HCT116 (cell line): ENCODE data around the gene TMEM205. TPM values are rescaled to one million over a fixed set of nuclear protein-coding genes. Genes with fewer than 3 reads are reported as not detected.
A peak's percentile ranks its signal among the peaks of the same experiment; 100 is the strongest.
"Not testable (repeated sequence)": the region's sequence is repeated elsewhere in the genome, so short reads cannot be mapped to it uniquely, and the experiment has no call there.

ENCODE experiments used
- ATAC-seq: fragments of 200-7000 bp; cut with Tn5 transposase; 2 replicates; pipeline ENCODE4 v1.9.1; 2020; ENCODE audit warnings: mild to moderate bottlenecking, moderate library complexity
- BruUV-seq: library from RNA; stranded (reverse); fragments of 400-500 nt; replicated peaks from 2 replicates; lab custom pipeline; 2021; lab: Mats Ljungman, UMichigan
- CTCF ChIA-PET: fragments of 300-600 bp; sonication (Branson Sonifier 250); formaldehyde crosslinking; loops from one replicate; lab custom pipeline; 2021; ENCODE audit warnings: antibody characterized with exemption; lab: Charles Lee
- POLR2A ChIA-PET: fragments of 300-600, 350-600 bp; sonication (Branson Sonifier 250); formaldehyde crosslinking; loops from one replicate; lab custom pipeline; 2021; ENCODE audit warnings: antibody characterized with exemption; lab: Charles Lee
- RAD21 ChIA-PET, 2 experiments: fragments of 300-600 bp; sonication (Branson Sonifier 250); formaldehyde crosslinking; loops; one replicate each; lab custom pipeline; 2023; ENCODE audit warnings: low total read pairs in 2 of 2; ENCODE audit not compliant: uncharacterized antibody in 2 of 2, unreplicated experiment in 2 of 2, low non-redundant PET in 1 of 2; lab: Charles Lee
- DNase-seq: peaks from one replicate; pipeline ENCODE4 v3.0.0-alpha.2; 2010; ENCODE audit warnings: low read depth, low spot score
- H2AFZ ChIP-seq: fragments of 200-600 bp; shearing (Covaris generic), sonication (generic); 2 replicates; pipeline ENCODE4 v1.6.1; 2017; ENCODE audit warnings: low read depth, mixed run types, mixed read lengths, antibody characterized with exemption, low read length; ENCODE audit not compliant: poor library complexity, severe bottlenecking
- H3K27ac ChIP-seq: 2 replicates; pipeline ENCODE4 v1.5.1; 2012; ENCODE audit warnings: low read depth, low read length
- H3K27me3 ChIP-seq: fragments of 200-600 bp; sonication (generic); 2 replicates; pipeline ENCODE4 v1.6.1; 2016; ENCODE audit warnings: mixed run types, low read length, mixed read lengths; ENCODE audit not compliant: insufficient read depth
- H3K36me3 ChIP-seq, 2 experiments: fragments of 200-500 bp in 1 of 2; fragments of 200-600 bp in 1 of 2; sonication (Bioruptor generic) in 1 of 2; sonication (generic) in 1 of 2; 2 replicates each; pipeline versions ENCODE4 v1.5.1 to v1.6.1; 2014 to 2016; ENCODE audit warnings: low read length in 2 of 2, inconsistent platforms in 1 of 2, mixed read lengths in 1 of 2, mixed run types in 1 of 2; ENCODE audit not compliant: insufficient read depth in 2 of 2, control insufficient read depth in 1 of 2
- H3K4me1 ChIP-seq, 2 experiments: fragments of 200-600 bp in 1 of 2; sonication (generic) in 1 of 2; 2 replicates each; pipeline versions ENCODE4 v1.5.1 to v1.6.1; 2012 to 2017; ENCODE audit warnings: low read length in 2 of 2, inconsistent platforms in 1 of 2, mild to moderate bottlenecking in 1 of 2, mixed read lengths in 1 of 2, mixed run types in 1 of 2, moderate library complexity in 1 of 2; ENCODE audit not compliant: insufficient read depth in 2 of 2, control insufficient read depth in 1 of 2
- H3K4me2 ChIP-seq: fragments of 200-600 bp; sonication (generic); 2 replicates; pipeline ENCODE4 v1.6.1; 2017; ENCODE audit warnings: mixed run types, low read length, mixed read lengths
- H3K4me3 ChIP-seq, 2 experiments: fragments of 200-600 bp in 1 of 2; sonication (generic) in 1 of 2; replicated peaks in 1 of 2; 2 replicates each; pipeline ENCODE4 v1.5.1; 2011 to 2016; ENCODE audit warnings: low read length in 2 of 2, control low read depth in 1 of 2, low read depth in 1 of 2, mild to moderate bottlenecking in 1 of 2, mixed read lengths in 1 of 2, mixed run types in 1 of 2
- H3K79me2 ChIP-seq: fragments of 200-600 bp; sonication (generic); 2 replicates; pipeline ENCODE4 v1.6.1; 2017; ENCODE audit warnings: mild to moderate bottlenecking, mixed run types, low read length, moderate library complexity, mixed read lengths; ENCODE audit not compliant: insufficient read depth
- H3K9ac ChIP-seq: fragments of 200-600 bp; sonication (generic); 2 replicates; pipeline ENCODE4 v1.6.1; 2016; ENCODE audit warnings: low read length, mixed read lengths
- H3K9me2 ChIP-seq: fragments of 200-600 bp; sonication (generic), shearing (Covaris generic); 2 replicates; pipeline ENCODE4 v1.6.1; 2017; ENCODE audit warnings: mixed run types, mild to moderate bottlenecking, moderate library complexity; ENCODE audit not compliant: insufficient read depth
- H3K9me3 ChIP-seq, 2 experiments: fragments of 200-500 bp in 1 of 2; fragments of 200-600 bp in 1 of 2; sonication (Bioruptor generic) in 1 of 2; sonication (generic) in 1 of 2; 2 replicates each; pipeline ENCODE4 v1.6.1; 2014 to 2017; ENCODE audit warnings: low read length in 2 of 2, mixed read lengths in 2 of 2, inconsistent platforms in 1 of 2, low read depth in 1 of 2, mild to moderate bottlenecking in 1 of 2, mixed run types in 1 of 2, moderate library complexity in 1 of 2; ENCODE audit not compliant: control insufficient read depth in 1 of 2, insufficient read depth in 1 of 2
- H4K20me1 ChIP-seq: fragments of 200-600 bp; sonication (generic), shearing (Covaris generic); 2 replicates; pipeline ENCODE4 v1.6.1; 2017; ENCODE audit warnings: mixed run types, mild to moderate bottlenecking, moderate library complexity; ENCODE audit not compliant: insufficient read depth
- CBX3 ChIP-seq: IDR thresholded peaks from 2 replicates; pipeline ENCODE4 v1.6.1; 2012; ENCODE audit warnings: low read depth
- CEBPB ChIP-seq: IDR thresholded peaks from 2 replicates; pipeline ENCODE4 v1.6.1; 2012; ENCODE audit warnings: low read depth
- ELF1 ChIP-seq: IDR thresholded peaks from 2 replicates; pipeline ENCODE4 v1.6.1; 2012; ENCODE audit warnings: low read depth, borderline replicate concordance
- EZH2 ChIP-seq: fragments of 200-600 bp; sonication (generic); IDR thresholded peaks from 2 replicates; pipeline ENCODE4 v1.6.1; 2017; ENCODE audit warnings: antibody characterized with exemption, mixed run types
- POLR2A ChIP-seq: IDR thresholded peaks from 2 replicates; pipeline ENCODE4 v1.7.0; 2011; ENCODE audit warnings: borderline replicate concordance; ENCODE audit not compliant: insufficient read depth, insufficient read length; ENCODE audit errors: extremely low read depth
- RAD21 ChIP-seq: IDR thresholded peaks from 2 replicates; pipeline ENCODE4 v1.6.1; 2012; ENCODE audit warnings: low read depth, mild to moderate bottlenecking
- TCF7L2 ChIP-seq: IDR thresholded peaks from 2 replicates; pipeline ENCODE4 v1.7.0; 2011; ENCODE audit warnings: borderline replicate concordance, inconsistent platforms; ENCODE audit not compliant: insufficient read depth, insufficient read length; ENCODE audit errors: extremely low read depth
- YY1 ChIP-seq: IDR thresholded peaks from 2 replicates; pipeline ENCODE4 v1.6.1; 2011; ENCODE audit warnings: low read length, low read depth, moderate library complexity, mild to moderate bottlenecking; ENCODE audit not compliant: insufficient replicate concordance; ENCODE audit errors: extremely low read depth
- intact Hi-C: fragments of 100-400 bp; cut with micrococcal nuclease; formaldehyde crosslinking; loops from 2 replicates; pipeline ENCODE4 v1.10.0; 2022
- total RNA-seq: library from RNA; stranded (reverse); gene quantifications from one replicate; pipeline ENCODE4 v1.2.1, GENCODE V29; 2021; ENCODE audit not compliant: unreplicated experiment
- TF ChIP-seq, protein P1 (sequence below), 3 experiments: fragments of 200-600 bp in 1 of 3; sonication (generic) in 1 of 3; IDR thresholded peaks in 2 of 3; conservative IDR thresholded peaks in 1 of 3; 2 replicates each; pipeline ENCODE4 v1.5.1; 2012 to 2017; ENCODE audit warnings: low read depth in 2 of 3, low read length in 2 of 3, antibody characterized with exemption in 1 of 3, borderline replicate concordance in 1 of 3, control low read depth in 1 of 3, mild to moderate bottlenecking in 1 of 3, mixed read lengths in 1 of 3, mixed run types in 1 of 3, moderate library complexity in 1 of 3; ENCODE audit not compliant: insufficient read depth in 1 of 3

TMEM205 gene
- total RNA-seq, 1 experiment from 2014 or later: 55.9 TPM

GRCh38 chr19:11342429-11342828, 3.6 kb downstream of the TMEM205 start (continued):
- TF ChIP-seq, protein P1, sequence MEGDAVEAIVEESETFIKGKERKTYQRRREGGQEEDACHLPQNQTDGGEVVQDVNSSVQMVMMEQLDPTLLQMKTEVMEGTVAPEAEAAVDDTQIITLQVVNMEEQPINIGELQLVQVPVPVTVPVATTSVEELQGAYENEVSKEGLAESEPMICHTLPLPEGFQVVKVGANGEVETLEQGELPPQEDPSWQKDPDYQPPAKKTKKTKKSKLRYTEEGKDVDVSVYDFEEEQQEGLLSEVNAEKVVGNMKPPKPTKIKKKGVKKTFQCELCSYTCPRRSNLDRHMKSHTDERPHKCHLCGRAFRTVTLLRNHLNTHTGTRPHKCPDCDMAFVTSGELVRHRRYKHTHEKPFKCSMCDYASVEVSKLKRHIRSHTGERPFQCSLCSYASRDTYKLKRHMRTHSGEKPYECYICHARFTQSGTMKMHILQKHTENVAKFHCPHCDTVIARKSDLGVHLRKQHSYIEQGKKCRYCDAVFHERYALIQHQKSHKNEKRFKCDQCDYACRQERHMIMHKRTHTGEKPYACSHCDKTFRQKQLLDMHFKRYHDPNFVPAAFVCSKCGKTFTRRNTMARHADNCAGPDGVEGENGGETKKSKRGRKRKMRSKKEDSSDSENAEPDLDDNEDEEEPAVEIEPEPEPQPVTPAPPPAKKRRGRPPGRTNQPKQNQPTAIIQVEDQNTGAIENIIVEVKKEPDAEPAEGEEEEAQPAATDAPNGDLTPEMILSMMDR (IDR thresholded peaks at IDR 0.05 in 2 of 3, conservative IDR thresholded peaks at IDR 0.05 in 1 of 3; ENCODE audit: borderline replicate concordance in 1 of 3, insufficient read depth in 1 of 3, low read depth in 2 of 3, low read length in 2 of 3): no peak
- TF ChIP-seq YY1: no peak
- TF ChIP-seq EZH2: no peak
- TF ChIP-seq RAD21: no peak
- no peak for TF ChIP-seq TCF7L2
- no peak for TF ChIP-seq CBX3
- TF ChIP-seq ELF1: no peak
- no peak for TF ChIP-seq CEBPB
- TF ChIP-seq POLR2A: no peak
- TF ChIP-seq, all 23 proteins: peak for 0

- ATAC-seq, H3K27me3 ChIP-seq, H3K9me3 ChIP-seq, H3K9me2 ChIP-seq, DNase-seq, H3K27ac ChIP-seq, intact Hi-C loops, H4K20me1 ChIP-seq, BruUV-seq, H3K79me2 ChIP-seq: not testable (repeated sequence)
- peaks cover 22 to 44% of the 10 kb centered on the region in 2 experiments for H3K4me1 ChIP-seq
- peaks cover 10 to 13% of the 10 kb centered on the region in 2 experiments for H3K36me3 ChIP-seq
- peak overlapping the region; percentile 76 for H3K9ac ChIP-seq
- ChIA-PET RAD21 (interaction anchor here in 1 of 2 experiments (0.6 kb wide), 1 partner anchor 15 kb away, joined by 3 read pairs; no protein-coding TSS in a partner anchor), POLR2A (interaction anchor here (0.8 to 1.0 kb wide), 2 partner anchors 34 to 41 kb away, joined by 4 read pairs; partner anchors contain the start of gene SWSAP1), CTCF (interaction anchor here (0.9 to 1.2 kb wide), 2 partner anchors 35 to 100 kb away, joined by 3 read pairs; partner anchors contain the start of gene SWSAP1)
- H3K4me3 ChIP-seq: peak overlapping the region; percentile 69 to 86
- peak overlapping the region; percentile 94 for H2AFZ ChIP-seq
- H3K4me2 ChIP-seq: peak overlapping the region; percentile 96
Measured at GRCh38 chr19:11340099-11340467, 6.0 kb downstream of the TMEM205 start.
